Neural crest cell (in vitro differentiated cells): Measurements from ENCODE around the gene AP3M1. TPM values are rescaled to one million over a fixed set of nuclear protein-coding genes. Genes with fewer than 3 reads are reported as not detected.
"Not testable (repeated sequence)": the region's sequence is repeated elsewhere in the genome, so short reads cannot be mapped to it uniquely, and the experiment has no call there.

Experiments used
- DNase-seq: peaks from one replicate; pipeline ENCODE4 v3.0.0; 2021; ENCODE audit warnings: low read depth, mixed read lengths, low spot score
- H3K27ac Mint-ChIP-seq: one replicate; pipeline ENCODE4 v1.8.0; 2021; ENCODE audit warnings: mild to moderate bottlenecking, mixed read lengths; ENCODE audit not compliant: unreplicated experiment
- H3K27me3 Mint-ChIP-seq: 2 replicates; pipeline ENCODE4 v1.8.0; 2021; ENCODE audit warnings: low read depth, mild to moderate bottlenecking, mixed read lengths
- H3K36me3 Mint-ChIP-seq: 2 replicates; pipeline ENCODE4 v1.8.0; 2021; ENCODE audit warnings: low read depth, mild to moderate bottlenecking, mixed read lengths
- H3K4me1 Mint-ChIP-seq: 2 replicates; pipeline ENCODE4 v1.8.0; 2021; ENCODE audit warnings: mixed read lengths
- H3K4me3 Mint-ChIP-seq: one replicate; pipeline ENCODE4 v1.8.0; 2021; ENCODE audit warnings: mild to moderate bottlenecking, mixed read lengths
- H3K9me3 Mint-ChIP-seq: 2 replicates; pipeline ENCODE4 v1.8.0; 2021; ENCODE audit warnings: mixed read lengths
- total RNA-seq: library from RNA; stranded (reverse); gene quantifications from 2 replicates; pipeline ENCODE4 v1.2.1, GENCODE V29; 2021
- TF ChIP-seq, protein P1 (sequence below): fragments of 200-600 bp; sonication (generic); conservative IDR thresholded peaks from 2 replicates; pipeline ENCODE4 v1.5.0; 2021; ENCODE audit warnings: antibody characterized with exemption, mild to moderate bottlenecking

Gene AP3M1
- total RNA-seq, 1 donor from 2014 or later: 69.5 TPM

DNA sequence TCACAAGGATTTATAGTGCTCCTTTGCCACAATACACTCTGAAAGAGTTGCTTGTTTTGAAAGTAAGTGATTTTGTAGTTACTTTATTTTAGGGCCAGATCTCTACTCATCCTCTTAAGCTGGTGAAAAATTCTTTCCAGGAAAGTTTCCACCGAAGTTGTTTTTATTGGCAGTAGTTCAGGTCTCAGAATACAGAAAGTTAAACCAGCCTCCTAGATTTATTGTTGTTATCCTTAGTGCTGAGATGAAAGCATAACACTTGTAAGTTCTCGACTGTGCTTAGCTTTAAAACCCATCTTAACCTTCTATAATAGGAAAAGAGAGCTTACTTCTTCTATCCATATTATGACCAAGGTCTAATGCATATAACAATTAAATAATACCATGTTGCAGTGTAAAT is 5.5 kb downstream of the AP3M1 start:
- Mint-ChIP-seq H3K27ac (no peak overlapping the region), H3K27me3 (no peaks in the 10 kb centered on the region), H3K4me3 (no peak overlapping the region), H3K9me3 (no peaks in the 10 kb centered on the region), H3K36me3 (no peaks in the 10 kb centered on the region), H3K4me1 (peaks cover 9% of the 10 kb centered on the region)
- TF ChIP-seq, protein P1, sequence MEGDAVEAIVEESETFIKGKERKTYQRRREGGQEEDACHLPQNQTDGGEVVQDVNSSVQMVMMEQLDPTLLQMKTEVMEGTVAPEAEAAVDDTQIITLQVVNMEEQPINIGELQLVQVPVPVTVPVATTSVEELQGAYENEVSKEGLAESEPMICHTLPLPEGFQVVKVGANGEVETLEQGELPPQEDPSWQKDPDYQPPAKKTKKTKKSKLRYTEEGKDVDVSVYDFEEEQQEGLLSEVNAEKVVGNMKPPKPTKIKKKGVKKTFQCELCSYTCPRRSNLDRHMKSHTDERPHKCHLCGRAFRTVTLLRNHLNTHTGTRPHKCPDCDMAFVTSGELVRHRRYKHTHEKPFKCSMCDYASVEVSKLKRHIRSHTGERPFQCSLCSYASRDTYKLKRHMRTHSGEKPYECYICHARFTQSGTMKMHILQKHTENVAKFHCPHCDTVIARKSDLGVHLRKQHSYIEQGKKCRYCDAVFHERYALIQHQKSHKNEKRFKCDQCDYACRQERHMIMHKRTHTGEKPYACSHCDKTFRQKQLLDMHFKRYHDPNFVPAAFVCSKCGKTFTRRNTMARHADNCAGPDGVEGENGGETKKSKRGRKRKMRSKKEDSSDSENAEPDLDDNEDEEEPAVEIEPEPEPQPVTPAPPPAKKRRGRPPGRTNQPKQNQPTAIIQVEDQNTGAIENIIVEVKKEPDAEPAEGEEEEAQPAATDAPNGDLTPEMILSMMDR: no peak
- DNase-seq: no peak

DNA sequence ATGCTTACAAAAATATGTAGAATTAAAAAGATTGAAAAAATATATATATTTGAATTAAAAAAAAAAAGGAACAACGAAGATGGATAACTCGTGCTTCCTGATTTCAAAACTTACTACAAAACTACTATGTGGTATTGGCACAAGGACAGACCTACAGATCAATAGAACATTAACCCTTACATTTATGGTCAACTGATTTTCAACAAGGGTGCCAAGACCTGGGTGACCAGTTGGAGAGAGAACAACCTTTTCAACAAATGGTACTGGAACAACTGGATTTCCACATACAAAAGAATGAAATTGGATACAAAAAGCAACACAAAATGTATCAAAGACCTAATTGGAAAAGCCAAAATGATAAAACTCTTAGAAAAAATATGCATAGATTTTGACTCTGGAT is 10.1 kb downstream of the AP3M1 start:
- Mint-ChIP-seq H3K36me3 (peaks cover 12% of the 10 kb centered on the region), H3K9me3 (no peaks in the 10 kb centered on the region), H3K4me3 (no peak overlapping the region), H3K4me1 (no peaks in the 10 kb centered on the region), H3K27ac (no peak overlapping the region), H3K27me3 (no peaks in the 10 kb centered on the region)
- DNase-seq: no peak
- TF ChIP-seq, protein P1: no peak

DNA sequence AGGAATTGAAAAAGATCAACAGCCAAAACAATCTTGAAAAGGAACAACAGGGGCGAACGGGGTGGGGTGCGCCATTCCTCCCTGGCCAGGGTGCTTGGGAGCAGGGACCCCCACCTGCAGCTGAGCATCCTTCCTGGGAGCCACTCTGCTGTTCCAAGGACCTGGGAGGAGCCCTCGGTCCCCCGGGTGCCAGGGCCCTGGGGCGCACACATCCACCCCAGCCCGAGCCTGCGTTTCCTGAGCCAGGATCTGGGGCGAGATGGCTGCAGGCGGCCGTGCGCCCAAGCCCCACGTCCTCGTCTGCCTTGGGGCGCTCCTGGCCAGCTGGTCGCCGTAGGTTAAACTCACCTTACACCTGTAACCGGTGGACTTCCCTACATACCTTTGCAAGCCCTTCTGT is 10.6 kb downstream of the AP3M1 start:
- no peaks in the 10 kb centered on the region for H3K27me3 Mint-ChIP-seq
- TF ChIP-seq, protein P1: no peak
- H3K36me3 Mint-ChIP-seq: peaks cover 12% of the 10 kb centered on the region
- H3K9me3 Mint-ChIP-seq: no peaks in the 10 kb centered on the region
- H3K27ac Mint-ChIP-seq: no peak overlapping the region
- no peak for DNase-seq
- H3K4me3 Mint-ChIP-seq: no peak overlapping the region
- no peaks in the 10 kb centered on the region for H3K4me1 Mint-ChIP-seq

DNA sequence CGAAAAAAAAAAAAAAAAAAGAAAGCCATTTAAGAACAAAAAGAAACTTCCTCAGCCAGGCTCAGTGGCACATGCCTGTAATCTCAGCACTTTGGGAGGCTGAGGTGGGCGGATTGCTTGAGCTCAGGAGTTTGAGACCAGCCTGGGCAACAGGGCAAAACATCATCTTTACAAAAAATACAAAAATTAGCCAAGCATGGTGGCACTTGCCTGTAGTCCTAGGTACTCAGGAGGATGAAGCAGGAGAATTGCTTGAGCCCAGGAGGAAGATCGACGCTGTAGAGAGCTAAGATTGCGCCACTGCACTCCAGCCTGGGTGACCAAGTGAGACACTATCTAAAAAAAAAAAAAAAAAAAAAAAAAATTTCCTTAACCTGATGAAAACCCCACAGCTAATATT is 12.0 kb downstream of the AP3M1 start:
- peaks cover 15% of the 10 kb centered on the region for H3K36me3 Mint-ChIP-seq
- not testable (repeated sequence) for H3K9me3 Mint-ChIP-seq, DNase-seq, H3K27ac Mint-ChIP-seq, H3K4me3 Mint-ChIP-seq, H3K27me3 Mint-ChIP-seq, H3K4me1 Mint-ChIP-seq

DNA sequence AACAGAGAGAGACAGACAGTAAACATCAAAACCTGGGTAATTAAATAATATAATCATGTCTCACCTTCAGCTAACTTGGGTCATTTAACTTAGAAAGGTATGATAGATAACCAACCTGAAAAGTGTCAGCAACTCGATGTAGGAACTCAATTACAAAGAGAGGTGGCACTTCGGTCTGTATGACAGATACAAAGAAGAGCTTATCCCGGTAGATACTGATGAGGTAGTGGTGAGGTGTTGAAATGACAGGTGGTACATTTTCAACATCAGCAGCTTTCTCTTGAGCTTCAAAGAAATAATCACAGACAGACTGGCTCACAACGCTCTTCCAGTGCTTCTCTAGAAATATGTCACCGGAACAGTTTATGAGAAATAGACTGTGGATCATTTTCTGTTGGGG is 12.6 kb downstream of the AP3M1 start:
- H3K4me1 Mint-ChIP-seq: no peaks in the 10 kb centered on the region
- TF ChIP-seq, protein P1: no peak
- H3K4me3 Mint-ChIP-seq: no peak overlapping the region
- H3K36me3 Mint-ChIP-seq: peaks cover 15% of the 10 kb centered on the region
- no peaks in the 10 kb centered on the region for H3K9me3 Mint-ChIP-seq
- no peak for DNase-seq
- no peak overlapping the region for H3K27ac Mint-ChIP-seq
- H3K27me3 Mint-ChIP-seq: no peaks in the 10 kb centered on the region

DNA sequence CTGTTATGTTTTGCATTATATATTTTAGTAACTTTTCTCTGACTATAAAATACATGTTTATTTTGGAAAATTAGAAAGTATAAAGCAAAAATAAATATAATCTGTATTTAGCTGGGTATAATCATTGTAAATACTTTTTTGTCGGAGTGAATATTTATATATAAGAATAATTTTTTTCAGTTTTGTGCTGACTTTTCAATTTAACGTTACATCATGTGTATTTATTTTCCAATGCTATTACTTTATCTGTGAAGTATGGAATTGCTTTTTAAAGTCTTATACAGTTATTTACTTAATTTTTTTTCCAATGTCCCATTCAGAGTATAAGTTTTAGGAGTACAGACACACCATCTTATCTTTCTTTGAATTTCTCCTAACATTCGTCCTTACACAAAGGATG is 15.2 kb downstream of the AP3M1 start:
- peaks cover 18% of the 10 kb centered on the region for H3K36me3 Mint-ChIP-seq
- DNase-seq: no peak
- no peak overlapping the region for H3K27ac Mint-ChIP-seq
- TF ChIP-seq, protein P1: no peak
- no peaks in the 10 kb centered on the region for H3K27me3 Mint-ChIP-seq
- no peak overlapping the region for H3K4me3 Mint-ChIP-seq
- no peaks in the 10 kb centered on the region for H3K4me1 Mint-ChIP-seq
- no peaks in the 10 kb centered on the region for H3K9me3 Mint-ChIP-seq
